Tibial artery (tissue), 4 donors: Measurements from ENCODE around the gene ASPSCR1.

Source experiments
- DNase-seq, 2 donors: peaks; one replicate each; pipeline ENCODE4 v3.0.0-alpha.2; 2019
- H3K27ac ChIP-seq, 2 donors: fragments of 200-600 bp; sonication (generic) in 1 of 2; 1 replicate in 1 of 2; 2 replicates in 1 of 2; pipeline ENCODE4 v1.5.1; 2018 to 2019; ENCODE audit warnings: mild to moderate bottlenecking in 1 of 2
- H3K27me3 ChIP-seq, 2 donors: fragments of 200-600 bp; sonication (generic) in 1 of 2; one replicate each; pipeline versions ENCODE4 v1.5.1 to v1.6.0; 2016 to 2019
- H3K36me3 ChIP-seq, 3 donors: fragments of 200-600 bp; sonication (generic) in 2 of 3; one replicate each; pipeline ENCODE4 v1.5.1; 2016 to 2019; ENCODE audit warnings: mild to moderate bottlenecking in 2 of 3
- H3K4me1 ChIP-seq, 4 donors: fragments of 200-600 bp; sonication (generic) in 2 of 4; 1 replicate in 3 of 4; 2 replicates in 1 of 4; pipeline ENCODE4 v1.5.1; 2016 to 2019
- H3K4me3 ChIP-seq, 2 donors: fragments of 200-600 bp; sonication (generic) in 1 of 2; 1 replicate in 1 of 2; 2 replicates in 1 of 2; pipeline ENCODE4 v1.5.1; 2018 to 2019; ENCODE audit warnings: mild to moderate bottlenecking in 2 of 2
- H3K9me3 ChIP-seq, 3 donors: fragments of 200-600 bp; sonication (generic) in 1 of 3; one replicate each; pipeline ENCODE4 v1.5.1; 2016 to 2019
- intact Hi-C: fragments of 100-400 bp; cut with DNase I; formaldehyde crosslinking; loops from one replicate; pipeline ENCODE4 v1.15.0; 2023; ENCODE audit warnings: low total_unique reads
- TF ChIP-seq, protein P1 (sequence below), 2 experiments: fragments of 200-600 bp in 1 of 2; fragments of 450-650 bp in 1 of 2; IDR thresholded peaks; one replicate each; pipeline ENCODE4 v1.5.1; 2017 to 2019; ENCODE audit warnings: antibody characterized with exemption in 2 of 2, mild to moderate bottlenecking in 1 of 2, moderate library complexity in 1 of 2

ASPSCR1 gene

GRCh38 chr17:81990836-81991683, 13.6 kb downstream of the ASPSCR1 start:
- peaks cover under 1 to 47% (median 8%) of the 10 kb centered on the region in 3 donors for H3K36me3 ChIP-seq

GRCh38 chr17:81991684-81992305, 14.4 kb downstream of the ASPSCR1 start:
- Histone ChIP-seq H3K4me3 (peak overlapping the region; percentile 10 to 38), H3K4me1 (peaks cover 0 to 21% (median 18%) of the 10 kb centered on the region in 4 donors), H3K27ac (peak overlapping the region in 1 of 2 donors; percentile 49), H3K9me3 (no peaks in the 10 kb centered on the region), H3K27me3 (no peaks in the 10 kb centered on the region), H3K36me3 (peaks cover 0 to 47% (median 11%) of the 10 kb centered on the region in 3 donors)
- intact Hi-C loops = no loop called here
- TF ChIP-seq, protein P1, sequence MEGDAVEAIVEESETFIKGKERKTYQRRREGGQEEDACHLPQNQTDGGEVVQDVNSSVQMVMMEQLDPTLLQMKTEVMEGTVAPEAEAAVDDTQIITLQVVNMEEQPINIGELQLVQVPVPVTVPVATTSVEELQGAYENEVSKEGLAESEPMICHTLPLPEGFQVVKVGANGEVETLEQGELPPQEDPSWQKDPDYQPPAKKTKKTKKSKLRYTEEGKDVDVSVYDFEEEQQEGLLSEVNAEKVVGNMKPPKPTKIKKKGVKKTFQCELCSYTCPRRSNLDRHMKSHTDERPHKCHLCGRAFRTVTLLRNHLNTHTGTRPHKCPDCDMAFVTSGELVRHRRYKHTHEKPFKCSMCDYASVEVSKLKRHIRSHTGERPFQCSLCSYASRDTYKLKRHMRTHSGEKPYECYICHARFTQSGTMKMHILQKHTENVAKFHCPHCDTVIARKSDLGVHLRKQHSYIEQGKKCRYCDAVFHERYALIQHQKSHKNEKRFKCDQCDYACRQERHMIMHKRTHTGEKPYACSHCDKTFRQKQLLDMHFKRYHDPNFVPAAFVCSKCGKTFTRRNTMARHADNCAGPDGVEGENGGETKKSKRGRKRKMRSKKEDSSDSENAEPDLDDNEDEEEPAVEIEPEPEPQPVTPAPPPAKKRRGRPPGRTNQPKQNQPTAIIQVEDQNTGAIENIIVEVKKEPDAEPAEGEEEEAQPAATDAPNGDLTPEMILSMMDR (IDR thresholded peaks at IDR 0.05) = no peak
- peak; percentile 45 to 85 for DNase-seq

More at GRCh38 chr17:81990836-81991683, 13.6 kb downstream of the ASPSCR1 start:
- peak overlapping the region in 1 of 2 donors; percentile 49 for H3K27ac ChIP-seq
- intact Hi-C loops = no loop called here
- H3K4me3 ChIP-seq = peak overlapping the region in 1 of 2 donors; percentile 38
- TF ChIP-seq, protein P1 (IDR thresholded peaks at IDR 0.05) = no peak
- H3K27me3 ChIP-seq = no peaks in the 10 kb centered on the region
- H3K4me1 ChIP-seq = peaks cover 0 to 21% (median 18%) of the 10 kb centered on the region in 4 donors
- peak in 1 of 2 donors; percentile 63 for DNase-seq
- H3K9me3 ChIP-seq = no peaks in the 10 kb centered on the region

GRCh38 chr17:81992306-81993102, 15.1 kb downstream of the ASPSCR1 start:
- intact Hi-C loops = no loop called here
- TF ChIP-seq, protein P1 (IDR thresholded peaks at IDR 0.05) = no peak
- Histone ChIP-seq H3K36me3 (peaks cover 0 to 47% (median 7%) of the 10 kb centered on the region in 3 donors), H3K9me3 (no peaks in the 10 kb centered on the region), H3K4me3 (peak overlapping the region; percentile 10 to 38), H3K27ac (peak overlapping the region in 1 of 2 donors; percentile 49), H3K27me3 (no peaks in the 10 kb centered on the region), H3K4me1 (peaks cover 0 to 21% (median 18%) of the 10 kb centered on the region in 4 donors)
- DNase-seq = no peak

- H3K27me3 ChIP-seq = no peaks in the 10 kb centered on the region
- intact Hi-C loops = no loop called here
- no peak overlapping the region for H3K4me3 ChIP-seq
- H3K9me3 ChIP-seq = no peaks in the 10 kb centered on the region
- no peak overlapping the region for H3K27ac ChIP-seq
- peaks cover 0 to 35% (median 7%) of the 10 kb centered on the region in 3 donors for H3K36me3 ChIP-seq
- TF ChIP-seq, protein P1 (IDR thresholded peaks at IDR 0.05) = no peak
- DNase-seq = peak in 1 of 2 donors; percentile 64
- peaks cover 0 to 21% (median 18%) of the 10 kb centered on the region in 4 donors for H3K4me1 ChIP-seq
Observed at GRCh38 chr17:81993729-81994592, 16.5 kb downstream of the ASPSCR1 start.
